ENCODE results near the gene KMT2A. TPM values are rescaled to one million over a fixed set of nuclear protein-coding genes. Genes with fewer than 3 reads are reported as not detected.

The KMT2A gene
- total RNA-seq, 1 experiment from 2014 or later = 52.0 TPM

DNA sequence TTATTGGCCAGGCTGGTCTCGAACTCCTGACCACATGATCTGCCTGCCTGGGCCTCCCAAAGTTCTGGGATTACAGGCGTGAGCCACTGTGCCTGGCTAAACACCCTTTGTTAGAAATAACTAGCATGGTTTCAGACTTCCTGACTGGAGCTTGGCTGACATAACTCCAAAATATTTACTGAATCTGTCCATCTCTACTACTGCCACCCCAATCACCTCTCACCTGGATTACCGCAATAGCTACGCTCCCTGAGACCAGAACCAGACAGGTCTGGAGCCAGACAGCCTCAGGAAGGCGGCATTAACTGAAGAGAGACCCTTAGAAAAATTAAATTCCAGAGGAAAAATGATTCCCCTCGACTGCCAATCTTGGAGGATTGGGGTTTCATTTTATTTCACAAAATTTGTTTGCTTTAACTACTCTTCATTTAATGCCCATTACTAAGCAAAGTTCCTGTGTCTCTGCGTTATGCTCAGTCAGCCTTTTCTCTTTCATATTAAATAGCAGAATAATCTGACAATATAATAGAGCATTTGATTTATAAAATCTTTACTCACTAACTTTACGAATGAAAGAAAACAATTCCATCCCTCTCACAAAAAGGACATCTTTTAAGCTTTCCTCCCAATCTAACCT, 107.8 kb downstream of the KMT2A start:
- ChIA-PET CTCF (interaction anchor here (0.5 to 0.7 kb wide), 2 partner anchors 44 to 779 kb away, joined by 3 read pairs; no protein-coding TSS in a partner anchor), POLR2A (no interaction called here)
- TF ChIP-seq, protein P1, sequence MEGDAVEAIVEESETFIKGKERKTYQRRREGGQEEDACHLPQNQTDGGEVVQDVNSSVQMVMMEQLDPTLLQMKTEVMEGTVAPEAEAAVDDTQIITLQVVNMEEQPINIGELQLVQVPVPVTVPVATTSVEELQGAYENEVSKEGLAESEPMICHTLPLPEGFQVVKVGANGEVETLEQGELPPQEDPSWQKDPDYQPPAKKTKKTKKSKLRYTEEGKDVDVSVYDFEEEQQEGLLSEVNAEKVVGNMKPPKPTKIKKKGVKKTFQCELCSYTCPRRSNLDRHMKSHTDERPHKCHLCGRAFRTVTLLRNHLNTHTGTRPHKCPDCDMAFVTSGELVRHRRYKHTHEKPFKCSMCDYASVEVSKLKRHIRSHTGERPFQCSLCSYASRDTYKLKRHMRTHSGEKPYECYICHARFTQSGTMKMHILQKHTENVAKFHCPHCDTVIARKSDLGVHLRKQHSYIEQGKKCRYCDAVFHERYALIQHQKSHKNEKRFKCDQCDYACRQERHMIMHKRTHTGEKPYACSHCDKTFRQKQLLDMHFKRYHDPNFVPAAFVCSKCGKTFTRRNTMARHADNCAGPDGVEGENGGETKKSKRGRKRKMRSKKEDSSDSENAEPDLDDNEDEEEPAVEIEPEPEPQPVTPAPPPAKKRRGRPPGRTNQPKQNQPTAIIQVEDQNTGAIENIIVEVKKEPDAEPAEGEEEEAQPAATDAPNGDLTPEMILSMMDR (IDR thresholded peaks at IDR 0.05; ENCODE audit: unreplicated experiment) = no peak
- H3K36me3 Mint-ChIP-seq (ENCODE audit: insufficient read depth, unreplicated experiment) = peaks cover 10% of the 10 kb centered on the region
- no peaks in the 10 kb centered on the region for H3K9me3 Mint-ChIP-seq (ENCODE audit: unreplicated experiment)
- no peak overlapping the region for H3K27ac Mint-ChIP-seq (ENCODE audit: low read depth, unreplicated experiment)
- intact Hi-C loops (cut with micrococcal nuclease) = no loop called here
- H3K4me3 Mint-ChIP-seq (ENCODE audit: unreplicated experiment) = no peak overlapping the region
- no peaks in the 10 kb centered on the region for H3K27me3 Mint-ChIP-seq (ENCODE audit: insufficient read depth, unreplicated experiment)
- DNase-seq (ENCODE audit: unreplicated experiment) = no peak
- H3K4me1 Mint-ChIP-seq (ENCODE audit: insufficient read depth, unreplicated experiment) = no peaks in the 10 kb centered on the region
- BruUV-seq (replicated peaks) = no TSS peak

DNA sequence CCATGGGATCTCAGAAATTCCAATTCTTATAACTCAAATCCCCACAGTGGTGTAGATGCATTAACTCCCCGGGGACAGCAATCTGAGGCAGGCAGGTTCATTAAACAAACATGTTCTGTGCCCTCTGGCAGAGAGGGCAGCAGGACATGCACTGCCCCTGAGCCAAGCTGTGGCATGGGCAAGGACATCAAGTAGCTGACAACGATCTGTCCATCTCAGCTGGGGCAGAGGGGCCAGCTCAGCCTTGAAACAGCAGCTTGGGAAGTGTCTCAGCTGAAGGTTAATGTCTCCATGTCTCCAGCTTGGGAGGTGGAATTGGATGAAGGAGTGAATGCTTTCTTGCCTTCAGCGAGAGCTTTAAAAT, 108.3 kb downstream of the KMT2A start:
- Mint-ChIP-seq H3K9me3 (ENCODE audit: unreplicated experiment) (no peaks in the 10 kb centered on the region), H3K27ac (ENCODE audit: low read depth, unreplicated experiment) (no peak overlapping the region), H3K27me3 (ENCODE audit: insufficient read depth, unreplicated experiment) (no peaks in the 10 kb centered on the region), H3K36me3 (ENCODE audit: insufficient read depth, unreplicated experiment) (peaks cover 13% of the 10 kb centered on the region), H3K4me3 (ENCODE audit: unreplicated experiment) (no peak overlapping the region), H3K4me1 (ENCODE audit: insufficient read depth, unreplicated experiment) (no peaks in the 10 kb centered on the region)
- no TSS peak for BruUV-seq (replicated peaks)
- TF ChIP-seq, protein P1 (IDR thresholded peaks at IDR 0.05; ENCODE audit: unreplicated experiment) = no peak
- intact Hi-C loops (cut with micrococcal nuclease) = no loop called here
- POLR2A ChIA-PET = no interaction called here
- DNase-seq (ENCODE audit: unreplicated experiment) = no peak
- CTCF ChIA-PET = interaction anchor here (0.5 kb wide), 1 partner anchor 778 kb away, joined by 3 read pairs; no protein-coding TSS in a partner anchor

DNA sequence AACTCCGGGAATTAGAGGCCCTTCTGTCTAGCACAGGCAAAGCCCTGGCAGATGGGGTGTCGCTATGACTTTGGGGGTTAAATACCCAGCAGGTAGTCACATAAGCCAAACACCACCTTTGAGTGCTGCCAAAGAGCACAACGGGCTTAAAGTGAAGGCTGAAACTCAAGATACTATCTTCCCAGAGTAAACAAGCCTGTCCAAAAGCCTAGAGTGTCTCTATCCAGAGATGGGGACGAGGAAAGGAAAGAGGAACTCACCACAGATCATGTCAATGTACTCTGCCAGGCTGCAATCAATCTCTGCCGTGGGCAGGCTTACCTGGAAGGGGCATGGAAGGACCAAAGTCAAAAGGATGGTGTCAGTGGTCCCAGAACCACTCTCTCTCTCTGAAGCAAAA, 109.2 kb downstream of the KMT2A start:
- Mint-ChIP-seq H3K4me1 (ENCODE audit: insufficient read depth, unreplicated experiment) (no peaks in the 10 kb centered on the region), H3K27ac (ENCODE audit: low read depth, unreplicated experiment) (no peak overlapping the region), H3K9me3 (ENCODE audit: unreplicated experiment) (no peaks in the 10 kb centered on the region), H3K36me3 (ENCODE audit: insufficient read depth, unreplicated experiment) (peaks cover 16% of the 10 kb centered on the region), H3K27me3 (ENCODE audit: insufficient read depth, unreplicated experiment) (no peaks in the 10 kb centered on the region), H3K4me3 (ENCODE audit: unreplicated experiment) (no peak overlapping the region)
- intact Hi-C loops (cut with micrococcal nuclease) = no loop called here
- BruUV-seq (replicated peaks) = no TSS peak
- TF ChIP-seq, protein P1 (IDR thresholded peaks at IDR 0.05; ENCODE audit: unreplicated experiment) = no peak
- POLR2A ChIA-PET = interaction anchor here (1.0 kb wide), 1 partner anchor 11 kb away, joined by 3 read pairs; no protein-coding TSS in a partner anchor
- DNase-seq (ENCODE audit: unreplicated experiment) = no peak
- CTCF ChIA-PET = no interaction called here

DNA sequence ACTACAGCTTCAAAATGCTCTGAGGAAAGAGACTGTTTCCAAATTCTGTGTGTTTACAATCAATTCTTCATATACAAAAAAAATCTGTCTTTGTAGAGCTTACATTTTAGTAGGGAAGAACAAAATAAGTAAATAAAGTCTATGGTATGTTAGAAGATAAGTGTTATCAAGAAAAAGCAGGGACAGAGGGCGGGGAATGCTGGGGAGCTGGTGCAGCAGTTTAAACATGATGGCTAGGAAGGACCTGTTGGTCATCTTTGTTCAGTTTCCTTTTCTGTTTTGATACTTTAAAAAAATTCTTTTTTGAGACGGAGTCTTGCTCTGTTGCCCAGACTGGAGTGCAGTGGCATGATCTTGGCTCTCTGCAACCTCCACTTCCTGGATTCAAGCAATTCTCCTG, 110.8 kb downstream of the KMT2A start:
- Mint-ChIP-seq H3K27ac (ENCODE audit: low read depth, unreplicated experiment) (no peak overlapping the region), H3K9me3 (ENCODE audit: unreplicated experiment) (no peaks in the 10 kb centered on the region), H3K27me3 (ENCODE audit: insufficient read depth, unreplicated experiment) (no peaks in the 10 kb centered on the region), H3K4me1 (ENCODE audit: insufficient read depth, unreplicated experiment) (no peaks in the 10 kb centered on the region), H3K4me3 (ENCODE audit: unreplicated experiment) (no peak overlapping the region), H3K36me3 (ENCODE audit: insufficient read depth, unreplicated experiment) (peaks cover 32% of the 10 kb centered on the region)
- DNase-seq (ENCODE audit: unreplicated experiment) = no peak
- ChIA-PET CTCF (interaction anchor here (0.7 kb wide), 2 partner anchors 118 to 450 kb away, joined by 3 read pairs; no protein-coding TSS in a partner anchor), POLR2A (no interaction called here)
- BruUV-seq (replicated peaks) = no TSS peak
- TF ChIP-seq, protein P1 (IDR thresholded peaks at IDR 0.05; ENCODE audit: unreplicated experiment) = no peak
- intact Hi-C loops (cut with micrococcal nuclease) = no loop called here

Measured in MCF 10A (cell line).